Measurements from ENCODE around the gene CACUL1.
"Not testable (repeated sequence)": the region's sequence is repeated elsewhere in the genome, so short reads cannot be mapped to it uniquely, and the experiment has no call there.

CACUL1 gene
- 80.7 to 90.3 reads per million in 2 donors for total RNA-seq

GRCh38 chr10:118754556-118755423 lies at the start of gene CACUL1:
CACUL1 (minus strand) TSS chr10:118754970; CDS start chr10:118754762, 208 bp downstream.
- peak; percentile 99 for DNase-seq

DNA sequence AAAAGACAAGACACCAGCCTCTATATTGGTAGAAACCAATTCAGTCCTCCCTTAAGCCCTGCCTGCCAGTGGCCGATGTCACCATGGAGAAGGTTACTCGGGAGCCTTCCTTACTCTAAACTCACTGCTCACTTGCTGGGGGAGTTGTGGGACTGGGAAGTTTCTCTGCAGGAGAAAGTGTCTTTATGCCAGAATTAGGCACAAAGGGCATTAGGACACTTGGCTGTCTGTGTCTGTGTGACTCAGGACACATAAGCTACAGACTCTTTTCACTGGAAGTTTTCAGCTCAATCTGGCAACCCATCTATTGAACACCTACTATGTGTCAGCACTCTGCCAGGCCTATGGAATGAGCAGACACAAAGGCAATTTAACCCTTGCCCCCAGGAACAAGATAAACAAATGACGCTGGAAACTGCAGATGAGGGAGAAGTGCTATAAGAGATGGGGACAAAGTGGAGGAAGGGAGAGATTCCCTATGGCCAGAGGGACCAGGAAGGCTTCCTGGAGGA lies 49.5 kb upstream of the CACUL1 start:
- DNase-seq, result no peak

DNA sequence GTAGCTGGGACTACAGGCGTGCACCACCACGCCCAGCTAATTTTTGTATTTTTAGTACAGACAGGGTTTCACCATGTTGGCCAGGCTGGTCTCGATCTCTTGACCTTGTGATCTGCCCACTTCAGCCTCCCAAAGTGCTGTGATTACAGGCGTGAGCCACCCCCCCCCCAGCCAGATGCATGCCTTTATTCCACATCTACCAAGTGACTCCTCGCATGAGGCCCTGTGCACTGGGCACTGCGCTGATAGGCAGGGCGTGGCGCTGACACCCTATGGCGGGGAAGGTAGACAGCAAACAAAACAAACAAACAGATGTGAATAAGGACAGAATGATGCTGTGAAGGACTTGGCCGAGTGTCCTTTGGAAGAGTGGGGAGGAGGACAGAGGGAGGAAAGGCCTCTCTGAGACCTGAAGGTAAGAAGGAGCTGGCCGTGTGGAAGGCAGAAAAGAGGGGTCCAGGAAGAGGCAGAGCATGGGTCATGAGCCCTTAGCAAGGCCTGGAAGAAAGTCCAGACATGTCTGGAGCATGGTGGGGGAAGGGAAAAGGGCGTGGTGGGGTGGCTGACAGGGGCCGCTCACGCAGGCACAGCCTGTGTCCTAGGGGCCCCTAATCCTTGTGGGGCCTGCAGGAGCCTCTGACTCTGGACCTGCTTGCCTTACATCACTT lies 47.5 kb upstream of the CACUL1 start:
- no peak for DNase-seq

GRCh38 chr10:118800920-118801319 lies 46.1 kb upstream of the CACUL1 start:
- no peak for DNase-seq

DNA sequence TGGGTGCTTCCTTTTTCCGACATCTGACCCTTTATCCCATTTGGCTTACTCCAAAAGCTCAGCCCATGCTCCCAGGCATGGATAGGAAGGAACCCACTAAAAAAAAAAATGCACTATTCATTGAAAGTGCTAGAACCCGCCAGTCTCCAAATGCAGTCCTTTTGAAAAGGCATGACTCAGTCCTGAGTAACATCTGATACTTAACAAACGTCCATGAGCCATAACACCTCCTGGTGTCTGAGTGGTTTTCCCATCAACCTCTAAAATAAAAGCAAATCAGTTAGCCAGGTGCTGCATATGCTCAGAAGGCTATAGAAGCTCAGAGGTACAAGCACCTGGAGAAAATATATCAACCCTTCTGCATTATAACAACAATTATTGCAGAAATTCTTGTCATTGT lies 45.0 kb upstream of the CACUL1 start:
- no peak for DNase-seq

DNA sequence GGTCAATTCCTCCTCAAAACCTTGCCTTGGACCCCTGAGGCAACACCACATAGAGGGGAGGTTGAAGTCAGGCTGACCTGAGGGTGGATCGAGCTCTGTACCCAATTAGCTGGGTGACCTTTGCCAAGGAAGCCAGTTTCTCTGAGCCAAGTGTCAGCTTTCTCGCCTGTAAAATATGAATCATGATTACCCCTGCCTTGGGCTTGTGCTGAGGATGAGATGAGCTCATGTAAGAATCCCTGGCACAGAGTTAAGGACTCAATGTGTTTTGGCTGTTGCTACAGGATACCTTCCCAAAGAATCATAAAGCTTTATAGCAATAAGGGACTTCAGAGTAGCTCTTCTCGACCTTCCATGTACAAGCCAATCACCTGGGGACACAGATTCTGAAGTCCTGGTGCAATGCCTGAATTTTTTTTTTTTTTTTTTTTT lies 43.5 kb upstream of the CACUL1 start:
- no peak for DNase-seq

- not testable (repeated sequence) for DNase-seq
Measured at GRCh38 chr10:118794971-118795370, 40.2 kb upstream of the CACUL1 start.

DNA sequence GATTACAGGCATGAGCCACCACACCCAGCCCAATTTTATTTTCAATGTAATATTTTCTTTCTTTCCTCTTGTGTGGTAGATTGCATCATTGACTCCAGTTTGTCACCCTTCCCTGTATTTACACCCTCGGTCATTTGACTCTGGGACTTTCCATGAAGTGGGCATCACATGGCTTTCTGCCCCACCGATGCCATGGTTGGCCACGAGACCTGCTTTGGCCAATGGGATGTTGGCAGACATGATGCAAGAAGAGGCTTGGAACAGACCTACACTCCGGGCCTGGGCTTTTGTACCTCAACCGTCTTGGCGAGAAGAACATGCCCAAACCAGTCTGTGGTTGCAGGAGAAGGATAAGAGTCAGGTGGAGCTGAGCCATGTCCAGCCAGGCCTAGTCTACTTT lies 38.8 kb upstream of the CACUL1 start:
- DNase-seq, result no peak

DNA sequence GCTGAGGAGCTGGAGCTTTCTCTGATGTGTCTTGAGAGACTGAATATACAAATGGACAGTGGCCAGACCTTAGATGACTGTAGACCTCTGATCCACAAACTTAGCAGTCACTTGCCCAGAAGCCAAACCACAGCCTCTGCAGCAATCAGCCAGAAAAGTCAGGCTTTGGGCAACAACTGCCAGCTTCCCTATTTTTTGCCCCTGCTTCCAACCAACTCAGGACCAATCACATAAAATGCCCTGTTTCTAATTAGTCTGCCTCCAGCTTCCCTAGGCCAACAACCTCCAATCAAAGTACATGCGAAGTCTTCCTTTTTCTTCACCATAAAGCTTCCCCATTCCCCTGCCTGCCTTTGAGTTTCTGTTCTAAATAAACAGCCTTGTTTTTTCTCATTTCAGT lies 37.8 kb upstream of the CACUL1 start:
- no peak for DNase-seq

- DNase-seq, result no peak
Measured at GRCh38 chr10:118790058-118790457, 35.3 kb upstream of the CACUL1 start.

- DNase-seq, result no peak
Measured at GRCh38 chr10:118785551-118785950, 30.8 kb upstream of the CACUL1 start.

DNA sequence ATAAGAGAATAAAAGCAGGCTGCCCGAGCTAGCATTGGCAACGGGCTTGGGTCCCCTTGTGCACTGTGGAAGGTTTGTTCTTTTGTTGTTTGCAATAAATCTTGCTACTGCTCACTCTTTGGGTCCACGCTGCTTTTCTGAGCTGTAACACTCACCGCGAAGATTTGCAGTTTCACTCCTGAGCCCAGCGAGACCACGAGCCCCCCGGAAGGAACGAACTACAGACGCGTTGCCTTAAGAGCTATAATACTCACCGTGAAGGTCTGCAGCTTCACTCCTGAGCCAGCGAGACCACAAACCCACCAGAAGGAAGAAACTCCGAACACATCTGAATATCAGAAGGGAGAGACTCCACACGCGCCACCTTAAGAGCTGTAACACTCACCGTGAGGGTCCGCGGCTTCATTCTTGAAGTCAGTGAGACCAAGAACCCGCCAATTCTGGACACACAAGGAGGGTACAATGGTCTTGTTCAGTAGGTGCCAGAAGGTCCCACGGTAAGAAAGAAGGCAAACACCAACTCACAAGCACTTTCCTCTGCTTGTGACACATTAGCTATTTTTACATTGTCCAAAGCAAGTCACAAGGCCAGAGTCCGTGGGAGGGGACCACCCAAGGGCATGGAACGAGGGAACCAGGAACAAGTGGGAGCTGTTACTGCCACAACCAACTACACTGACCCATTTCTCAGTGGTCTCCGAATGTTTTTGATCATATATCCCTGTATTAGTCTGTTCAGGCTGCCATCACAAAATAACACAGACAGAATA lies 29.2 kb upstream of the CACUL1 start:
- no peak for DNase-seq

DNA sequence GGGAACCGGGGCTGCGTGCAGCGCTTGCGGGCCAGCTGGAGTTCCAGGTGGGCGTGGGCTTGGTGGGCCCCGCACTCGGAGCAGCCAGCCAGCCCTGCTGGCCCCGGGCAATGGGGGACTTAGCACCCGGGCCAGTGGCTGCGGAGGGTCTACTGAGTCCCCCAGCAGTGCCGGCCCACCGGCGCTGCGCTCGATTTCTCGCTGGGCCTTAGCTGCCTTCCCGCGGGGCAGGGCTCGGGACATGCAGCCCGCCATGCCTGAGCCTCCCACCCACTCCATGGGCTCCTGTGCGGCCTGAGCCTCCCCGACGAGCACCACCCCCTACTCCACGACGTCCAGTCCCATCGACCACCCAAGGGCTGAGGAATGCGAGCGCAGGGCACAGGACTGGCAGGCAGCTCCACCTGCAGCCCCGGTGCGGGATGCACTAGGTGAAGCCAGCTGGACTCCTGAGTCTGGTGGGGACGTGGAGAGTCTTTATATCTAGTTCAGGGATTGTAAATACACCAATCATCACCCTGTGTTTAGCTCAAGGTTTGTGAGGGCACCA lies 28.2 kb upstream of the CACUL1 start:
- DNase-seq, result not testable (repeated sequence)

- DNase-seq, result no peak
Measured at GRCh38 chr10:118781541-118781940, 26.8 kb upstream of the CACUL1 start.

- no peak for DNase-seq
Measured at GRCh38 chr10:118778727-118779126, 24.0 kb upstream of the CACUL1 start.

GRCh38 chr10:118776960-118777359 lies 22.2 kb upstream of the CACUL1 start:
- DNase-seq, result no peak

DNA sequence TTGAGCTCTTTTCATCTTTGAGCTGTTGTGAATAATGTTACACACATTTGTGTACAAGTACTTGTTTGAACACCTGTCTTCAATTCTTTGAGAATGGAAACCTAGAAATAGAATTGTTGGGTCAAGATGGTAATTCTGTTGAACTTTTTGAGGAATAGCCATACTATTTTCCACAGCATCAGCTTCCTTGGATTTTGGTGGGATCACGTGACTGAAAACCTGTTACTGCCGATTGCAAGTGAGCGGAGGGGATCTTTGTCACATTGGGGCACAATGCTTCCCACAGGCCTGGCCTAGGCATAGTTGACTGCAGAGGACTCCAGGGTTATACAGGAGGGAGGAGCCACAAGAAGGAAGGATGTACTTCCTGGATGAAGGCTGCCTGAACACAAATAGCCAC lies 21.3 kb upstream of the CACUL1 start:
- no peak for DNase-seq

DNA sequence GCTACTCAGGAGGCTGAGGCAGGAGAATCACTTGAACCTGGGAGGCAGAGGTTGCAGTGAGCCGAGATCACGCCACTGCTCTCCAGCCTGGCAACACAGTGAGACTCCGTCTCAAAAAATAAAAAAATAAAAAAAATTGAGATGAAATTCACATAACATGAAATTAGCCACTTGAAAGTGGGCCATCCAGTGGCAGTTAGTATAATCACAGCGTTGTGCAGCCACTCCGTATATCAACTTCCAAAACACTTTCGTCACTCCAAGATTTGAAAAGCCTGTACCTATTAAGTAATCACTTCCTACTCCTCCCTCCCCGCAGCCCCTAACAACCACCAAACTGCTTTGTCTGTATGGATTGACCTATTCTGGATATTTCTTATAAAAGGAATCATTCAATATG lies 20.7 kb upstream of the CACUL1 start:
- no peak for DNase-seq

- no peak for DNase-seq
Measured at GRCh38 chr10:118773041-118773440, 18.3 kb upstream of the CACUL1 start.

DNA sequence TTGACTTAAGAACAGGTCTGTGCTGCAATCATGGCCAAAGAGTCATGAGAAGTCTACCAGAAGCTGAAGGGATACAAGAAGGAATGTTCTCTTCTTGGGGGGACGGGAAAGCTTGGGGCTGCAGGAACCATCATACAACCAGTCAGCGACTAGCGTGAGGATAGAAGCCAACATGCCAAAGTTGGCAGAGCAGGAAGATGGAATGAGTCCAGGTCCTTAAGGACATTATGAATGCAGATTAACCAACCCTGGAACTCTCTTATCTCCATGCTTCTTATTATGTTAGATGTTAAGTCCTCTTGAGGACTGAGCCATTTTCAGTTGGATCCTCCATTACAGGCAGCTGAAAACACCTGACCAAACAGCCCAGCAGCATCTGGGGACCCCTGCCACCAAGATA lies 17.2 kb upstream of the CACUL1 start:
- no peak for DNase-seq

DNA sequence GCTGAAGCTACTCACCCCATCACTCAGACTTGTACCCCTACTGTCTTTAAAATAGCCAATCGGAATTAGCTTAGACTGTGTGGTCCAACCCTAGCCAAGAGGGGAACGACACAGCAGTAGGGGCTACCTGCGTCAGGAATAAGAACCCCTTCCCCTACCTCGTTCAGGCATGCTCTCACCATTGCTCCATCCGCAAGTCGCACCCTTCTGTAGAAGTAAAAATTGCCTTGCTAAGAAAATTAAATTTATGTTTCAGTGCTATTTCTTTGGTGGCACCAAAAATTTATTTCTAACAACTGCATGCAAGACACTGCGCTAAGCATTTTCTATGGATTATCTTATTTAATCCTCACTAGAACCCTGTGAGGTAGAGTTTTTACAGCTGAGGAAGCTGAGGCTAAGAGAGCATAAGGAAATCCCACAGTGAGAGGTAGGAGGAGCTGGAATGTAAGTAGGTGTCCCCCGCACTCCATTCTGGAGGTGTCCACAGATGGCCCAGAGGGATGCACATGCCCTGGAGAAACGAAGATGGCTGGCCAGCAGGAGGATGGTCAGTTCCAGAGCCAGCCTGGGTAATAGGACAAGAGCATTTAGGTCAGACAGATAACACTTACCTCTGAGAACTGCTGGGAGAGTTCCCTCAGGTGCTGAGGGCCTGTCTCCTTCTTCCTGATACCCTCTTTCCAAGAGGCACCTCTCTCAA lies 15.3 kb upstream of the CACUL1 start:
- DNase-seq, result no peak
